ENCODE data around the gene DSCAM. TPM values are rescaled to one million over a fixed set of nuclear protein-coding genes. Genes with fewer than 3 reads are reported as not detected.

The DSCAM gene
- total RNA-seq, 1 donor from 2014 or later, result not detected

DNA sequence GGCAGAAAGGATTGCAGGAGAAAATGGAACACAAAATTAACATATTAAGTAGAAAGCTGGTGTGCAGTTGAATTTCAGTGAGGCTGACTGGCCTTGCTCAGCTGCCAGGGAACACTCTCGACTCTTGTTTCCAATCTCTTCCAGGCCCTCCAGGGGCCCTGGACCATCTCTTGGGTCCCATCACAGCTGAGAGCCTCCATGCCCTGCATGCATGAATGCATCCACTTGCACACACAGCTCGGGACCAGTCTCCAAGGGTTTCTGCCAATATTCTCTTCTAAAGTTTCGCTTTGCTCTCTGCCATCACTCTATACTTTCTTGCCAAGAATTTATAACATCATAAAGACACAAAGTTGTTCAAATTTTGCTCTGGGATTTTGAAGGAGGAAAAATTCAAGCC, 200.3 kb downstream of the DSCAM start:
- H3K27ac ChIP-seq, result no peak overlapping the region
- no peaks in the 10 kb centered on the region for H4K20me1 ChIP-seq (ENCODE audit: low read depth)
- Mint-ChIP-seq H3K9me3 (peaks cover 24% of the 10 kb centered on the region), H3K27me3 (ENCODE audit: insufficient read depth, low read depth) (peaks cover 5% of the 10 kb centered on the region), H3K4me3 (no peak overlapping the region), H3K36me3 (no peaks in the 10 kb centered on the region), H3K27ac (no peak overlapping the region), H3K4me1 (peaks cover 5% of the 10 kb centered on the region)
- H3K27me3 ChIP-seq, result no peaks in the 10 kb centered on the region
- TF ChIP-seq EZH2phosphoT487 (IDR thresholded peaks at IDR 0.05) (no peak), EZH2 (IDR thresholded peaks at IDR 0.05) (no peak)
- TF ChIP-seq, protein P1, sequence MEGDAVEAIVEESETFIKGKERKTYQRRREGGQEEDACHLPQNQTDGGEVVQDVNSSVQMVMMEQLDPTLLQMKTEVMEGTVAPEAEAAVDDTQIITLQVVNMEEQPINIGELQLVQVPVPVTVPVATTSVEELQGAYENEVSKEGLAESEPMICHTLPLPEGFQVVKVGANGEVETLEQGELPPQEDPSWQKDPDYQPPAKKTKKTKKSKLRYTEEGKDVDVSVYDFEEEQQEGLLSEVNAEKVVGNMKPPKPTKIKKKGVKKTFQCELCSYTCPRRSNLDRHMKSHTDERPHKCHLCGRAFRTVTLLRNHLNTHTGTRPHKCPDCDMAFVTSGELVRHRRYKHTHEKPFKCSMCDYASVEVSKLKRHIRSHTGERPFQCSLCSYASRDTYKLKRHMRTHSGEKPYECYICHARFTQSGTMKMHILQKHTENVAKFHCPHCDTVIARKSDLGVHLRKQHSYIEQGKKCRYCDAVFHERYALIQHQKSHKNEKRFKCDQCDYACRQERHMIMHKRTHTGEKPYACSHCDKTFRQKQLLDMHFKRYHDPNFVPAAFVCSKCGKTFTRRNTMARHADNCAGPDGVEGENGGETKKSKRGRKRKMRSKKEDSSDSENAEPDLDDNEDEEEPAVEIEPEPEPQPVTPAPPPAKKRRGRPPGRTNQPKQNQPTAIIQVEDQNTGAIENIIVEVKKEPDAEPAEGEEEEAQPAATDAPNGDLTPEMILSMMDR (IDR thresholded peaks at IDR 0.05), result no peak
- no peaks in the 10 kb centered on the region for H3K36me3 ChIP-seq
- H3F3A ChIP-seq (ENCODE audit: low read depth), result no peaks in the 10 kb centered on the region
- H3K9me3 ChIP-seq (ENCODE audit: low read depth), result no peaks in the 10 kb centered on the region
- no peak overlapping the region for H3K4me3 ChIP-seq
- no peak overlapping the region for H3K9ac ChIP-seq
- H3K79me2 ChIP-seq (ENCODE audit: low read depth), result no peaks in the 10 kb centered on the region
- H3K4me1 ChIP-seq, result no peaks in the 10 kb centered on the region
- H3K4me2 ChIP-seq, result no peak overlapping the region
- H2AFZ ChIP-seq (replicated peaks), result no peak overlapping the region
- DNase-seq (ENCODE audit: low spot score), result no peak

DNA sequence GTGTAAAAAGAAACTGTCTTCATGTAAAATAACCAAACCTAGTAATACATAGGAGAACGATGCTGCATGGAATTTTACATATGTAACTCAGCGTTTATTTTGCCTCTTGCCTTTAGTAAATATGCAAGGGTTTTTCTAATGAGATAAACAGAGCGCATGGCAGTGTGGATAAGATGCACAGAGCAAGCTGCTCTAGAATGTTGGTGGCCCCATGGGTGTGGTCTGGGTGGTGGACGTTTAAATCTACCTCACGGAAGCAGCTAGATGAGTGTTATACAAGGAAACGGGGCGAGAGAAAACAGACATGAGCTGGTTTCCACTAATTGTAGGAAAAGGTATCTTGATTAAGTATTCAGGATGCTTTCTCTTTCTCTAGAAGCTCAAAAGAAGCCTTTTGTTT, 205.9 kb downstream of the DSCAM start:
- no peak for TF ChIP-seq EZH2phosphoT487 (IDR thresholded peaks at IDR 0.05)
- no peaks in the 10 kb centered on the region for H3K36me3 Mint-ChIP-seq
- no peak overlapping the region for H3K9ac ChIP-seq

GRCh38 chr21:40640266-40640789, 206.6 kb downstream of the DSCAM start:
- Histone ChIP-seq H2AFZ (replicated peaks) (no peak overlapping the region), H3K4me2 (no peak overlapping the region), H3K27me3 (no peaks in the 10 kb centered on the region), H3K9me3 (ENCODE audit: low read depth) (no peaks in the 10 kb centered on the region), H3K4me1 (peaks cover 8% of the 10 kb centered on the region), H3F3A (ENCODE audit: low read depth) (no peaks in the 10 kb centered on the region), H3K79me2 (ENCODE audit: low read depth) (no peaks in the 10 kb centered on the region), H3K9ac (no peak overlapping the region), H4K20me1 (ENCODE audit: low read depth) (no peaks in the 10 kb centered on the region), H3K4me3 (no peak overlapping the region), H3K27ac (no peak overlapping the region), H3K36me3 (no peaks in the 10 kb centered on the region)
- Mint-ChIP-seq H3K4me1 (peaks cover 14% of the 10 kb centered on the region), H3K9me3 (peaks cover 9% of the 10 kb centered on the region), H3K27ac (no peak overlapping the region), H3K27me3 (ENCODE audit: insufficient read depth, low read depth) (peaks cover 6% of the 10 kb centered on the region), H3K36me3 (no peaks in the 10 kb centered on the region), H3K4me3 (no peak overlapping the region)
- no peak for TF ChIP-seq EZH2 (IDR thresholded peaks at IDR 0.05)
- TF ChIP-seq, protein P1 (IDR thresholded peaks at IDR 0.05), result no peak
- DNase-seq (ENCODE audit: low spot score), result no peak

More for the DNA sequence above, 205.9 kb downstream of the DSCAM start:
- Mint-ChIP-seq H3K9me3 (peaks cover 9% of the 10 kb centered on the region), H3K27ac (no peak overlapping the region), H3K27me3 (ENCODE audit: insufficient read depth, low read depth) (peaks cover 6% of the 10 kb centered on the region), H3K4me1 (peaks cover 11% of the 10 kb centered on the region), H3K4me3 (no peak overlapping the region)
- H3K4me2 ChIP-seq, result no peak overlapping the region
- no peaks in the 10 kb centered on the region for H3F3A ChIP-seq (ENCODE audit: low read depth)
- H3K4me3 ChIP-seq, result no peak overlapping the region
- H3K27me3 ChIP-seq, result no peaks in the 10 kb centered on the region
- no peaks in the 10 kb centered on the region for H3K9me3 ChIP-seq (ENCODE audit: low read depth)
- H3K27ac ChIP-seq, result no peak overlapping the region
- no peaks in the 10 kb centered on the region for H3K36me3 ChIP-seq
- DNase-seq (ENCODE audit: low spot score), result peak; percentile 9
- peaks cover 8% of the 10 kb centered on the region for H3K4me1 ChIP-seq
- H2AFZ ChIP-seq (replicated peaks), result peak overlapping the region; percentile 26
- H4K20me1 ChIP-seq (ENCODE audit: low read depth), result no peaks in the 10 kb centered on the region
- H3K79me2 ChIP-seq (ENCODE audit: low read depth), result no peaks in the 10 kb centered on the region

GRCh38 chr21:40639616-40640194, 207.3 kb downstream of the DSCAM start:
- H3F3A ChIP-seq (ENCODE audit: low read depth), result no peaks in the 10 kb centered on the region
- H3K4me2 ChIP-seq, result no peak overlapping the region
- no peaks in the 10 kb centered on the region for H3K27me3 ChIP-seq
- H4K20me1 ChIP-seq (ENCODE audit: low read depth), result no peaks in the 10 kb centered on the region
- Mint-ChIP-seq H3K4me3 (no peak overlapping the region), H3K4me1 (peaks cover 18% of the 10 kb centered on the region), H3K27me3 (ENCODE audit: insufficient read depth, low read depth) (peaks cover 6% of the 10 kb centered on the region), H3K27ac (no peak overlapping the region), H3K36me3 (no peaks in the 10 kb centered on the region), H3K9me3 (peaks cover 8% of the 10 kb centered on the region)
- no peak overlapping the region for H2AFZ ChIP-seq (replicated peaks)
- H3K4me1 ChIP-seq, result peaks cover 8% of the 10 kb centered on the region
- no peak overlapping the region for H3K9ac ChIP-seq
- no peaks in the 10 kb centered on the region for H3K36me3 ChIP-seq
- no peak overlapping the region for H3K27ac ChIP-seq
- no peak for TF ChIP-seq EZH2 (IDR thresholded peaks at IDR 0.05)
- no peak for TF ChIP-seq EZH2phosphoT487 (IDR thresholded peaks at IDR 0.05)
- TF ChIP-seq, protein P1 (IDR thresholded peaks at IDR 0.05), result no peak
- H3K9me3 ChIP-seq (ENCODE audit: low read depth), result no peaks in the 10 kb centered on the region
- DNase-seq (ENCODE audit: low spot score), result no peak
- H3K4me3 ChIP-seq, result no peak overlapping the region
- H3K79me2 ChIP-seq (ENCODE audit: low read depth), result no peaks in the 10 kb centered on the region
